ENCODE measurements around the gene DNAJC13.
A peak's percentile ranks its signal among the peaks of the same experiment; 100 is the strongest.

Gene DNAJC13

GRCh38 chr3:132407025-132407424 lies 10.3 kb upstream of the DNAJC13 start:
- DNase-seq = no peak

- DNase-seq = no peak
These were observed 2.5 kb upstream of the DNAJC13 start for GRCh38 chr3:132414841-132415240.

DNA sequence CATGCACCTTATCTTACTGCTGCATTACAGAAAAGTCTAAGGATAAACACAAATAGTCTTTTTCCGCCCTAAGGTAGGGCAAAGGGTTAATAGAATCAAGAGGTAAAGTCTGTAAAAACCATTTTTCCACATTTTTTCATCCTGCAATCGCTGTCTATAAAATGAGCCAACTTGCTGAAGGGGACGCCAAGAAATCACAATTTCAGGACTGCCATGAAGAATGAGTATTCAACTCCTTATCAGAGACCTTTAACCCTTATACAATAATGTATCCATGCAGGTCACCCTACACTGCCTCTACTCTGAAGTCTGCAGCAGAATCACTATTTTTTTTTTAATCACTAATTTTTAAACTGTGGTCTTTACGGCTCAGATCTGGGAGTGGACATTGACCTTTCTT lies 1.1 kb upstream of the DNAJC13 start:
- no peak for DNase-seq

- DNase-seq = peak; percentile 63
These were observed 551 bp downstream of the DNAJC13 start for GRCh38 chr3:132417695-132418411.

- DNase-seq = no peak
These were observed 1.6 kb downstream of the DNAJC13 start for GRCh38 chr3:132418916-132419315.

- DNase-seq = no peak
These were observed 4.5 kb downstream of the DNAJC13 start for GRCh38 chr3:132421832-132422231.

DNA sequence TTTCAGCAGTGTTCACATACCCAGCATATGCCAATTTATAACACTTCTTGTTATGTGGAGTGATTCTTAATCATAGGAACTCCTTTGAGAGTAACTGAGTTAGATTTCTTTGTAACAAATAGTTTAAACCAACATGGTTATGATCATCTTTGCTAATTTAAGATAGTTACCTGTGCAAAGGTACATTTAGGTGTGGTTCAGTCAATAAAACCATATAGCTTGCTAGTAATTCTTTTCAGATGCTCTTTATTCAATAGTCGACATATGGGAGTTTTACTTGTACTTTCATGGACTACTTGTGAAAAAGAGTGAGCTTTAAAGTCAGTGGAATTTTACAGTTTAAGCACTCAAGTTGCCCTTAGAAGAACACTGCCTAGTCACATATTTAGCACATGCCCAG lies 5.2 kb downstream of the DNAJC13 start:
- DNase-seq = no peak

GRCh38 chr3:132432639-132433038 lies 15.3 kb downstream of the DNAJC13 start:
- no peak for DNase-seq

- DNase-seq = no peak
These were observed 15.8 kb downstream of the DNAJC13 start for GRCh38 chr3:132433121-132433520.

GRCh38 chr3:132435224-132435910 lies 18.1 kb downstream of the DNAJC13 start:
- no peak for DNase-seq

- DNase-seq = no peak
These were observed 18.7 kb downstream of the DNAJC13 start for GRCh38 chr3:132435911-132436425.

DNA sequence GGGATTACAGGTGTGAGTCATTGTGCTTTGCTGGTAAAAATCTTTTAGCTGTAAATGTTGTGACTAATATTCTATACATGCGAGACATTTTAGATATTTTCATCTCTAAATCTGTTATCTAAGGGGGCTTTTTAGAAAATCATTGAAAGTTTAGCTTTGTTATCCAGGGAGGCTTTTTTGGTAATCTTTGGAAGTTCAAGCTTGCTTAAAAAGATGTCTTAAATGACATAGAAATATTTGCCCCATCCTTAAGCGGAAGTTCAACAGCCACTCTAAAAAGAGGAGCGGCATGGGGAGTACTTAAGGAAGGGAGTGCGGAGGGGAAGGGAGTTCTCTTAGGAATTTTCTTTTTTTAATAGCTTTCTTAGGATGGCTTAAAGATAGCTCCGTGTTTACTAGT lies 26.1 kb downstream of the DNAJC13 start:
- no peak for DNase-seq

DNA sequence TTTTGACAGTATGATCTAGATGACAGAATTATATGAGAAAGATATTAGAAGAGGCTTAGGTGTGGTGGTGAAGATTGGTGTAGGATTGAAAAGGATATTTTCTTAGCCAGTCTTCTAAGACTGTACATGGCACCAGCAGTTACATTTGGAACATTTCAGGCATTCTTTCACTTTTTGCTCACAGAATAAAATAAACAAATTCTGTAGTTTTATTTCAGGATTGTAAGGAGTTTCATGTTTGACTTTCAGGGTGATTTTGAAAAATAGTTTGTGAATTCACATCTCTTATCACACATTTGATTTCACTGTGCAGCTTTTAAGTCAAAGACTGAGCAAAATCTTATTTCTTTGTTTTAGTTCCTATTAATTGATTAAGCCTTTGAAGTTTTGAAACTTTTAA lies 27.1 kb downstream of the DNAJC13 start:
- DNase-seq = no peak

DNA sequence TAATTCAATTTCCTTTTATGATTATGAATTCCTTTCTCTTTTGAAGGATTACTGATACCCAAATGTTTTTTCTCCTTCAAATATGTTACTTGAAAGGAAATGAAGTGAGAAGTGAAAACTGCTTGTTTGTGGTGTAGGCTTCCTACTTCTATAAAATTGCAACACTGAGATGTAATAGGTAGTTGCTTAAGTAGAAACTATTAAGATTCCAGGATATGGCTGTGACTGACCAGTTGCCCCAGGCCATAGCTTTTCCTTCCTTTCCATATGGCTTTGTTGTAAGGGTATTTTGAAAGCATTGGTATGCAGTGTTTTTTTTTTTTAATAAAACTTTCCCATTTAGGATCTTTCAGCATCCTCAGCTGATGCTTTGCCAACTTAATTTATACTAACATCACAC lies 28.5 kb downstream of the DNAJC13 start:
- no peak for DNase-seq

DNA sequence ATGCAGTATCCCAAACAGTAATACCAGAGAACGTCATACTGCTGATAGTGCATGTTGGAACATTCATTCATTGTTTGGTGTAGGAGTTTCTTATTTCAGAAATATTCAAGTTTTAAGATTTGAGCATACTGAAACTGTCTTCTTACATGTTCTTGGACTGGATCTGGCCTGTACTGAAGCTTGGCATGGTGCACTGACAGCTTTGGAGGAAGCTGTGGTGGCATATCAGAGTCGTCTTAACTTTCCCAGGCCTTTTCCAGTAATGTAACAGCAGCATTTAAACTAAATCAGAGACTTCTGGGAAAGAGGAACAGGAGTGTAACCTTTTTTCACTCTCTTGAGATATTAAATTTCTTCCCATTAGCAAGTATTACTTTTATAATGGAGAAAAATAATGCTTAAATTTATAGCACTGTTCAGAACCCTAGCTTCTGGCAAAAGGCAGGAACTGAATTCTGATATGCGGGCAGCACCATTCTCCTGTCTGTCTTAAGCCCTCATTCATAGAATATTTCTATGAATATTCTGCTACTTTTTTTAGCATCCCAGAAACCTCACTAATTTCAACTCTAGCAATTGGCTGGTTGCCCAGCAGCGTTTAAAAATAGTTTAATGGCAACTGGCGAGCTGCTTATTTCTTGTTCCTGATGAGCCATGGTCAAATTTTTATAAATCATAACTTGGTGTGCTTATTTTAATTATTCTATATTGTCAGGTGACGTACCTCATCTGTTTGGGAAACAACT lies 31.1 kb downstream of the DNAJC13 start:
- DNase-seq = peak; percentile 45

GRCh38 chr3:132456136-132456535 lies 38.8 kb downstream of the DNAJC13 start:
- no peak for DNase-seq

GRCh38 chr3:132456571-132456970 lies 39.3 kb downstream of the DNAJC13 start:
- DNase-seq = no peak

GRCh38 chr3:132457286-132457685 lies 40.0 kb downstream of the DNAJC13 start:
- no peak for DNase-seq

- DNase-seq = no peak
These were observed 42.2 kb downstream of the DNAJC13 start for GRCh38 chr3:132459551-132459950.

GRCh38 chr3:132461544-132461943 lies 44.2 kb downstream of the DNAJC13 start:
- DNase-seq = no peak

DNA sequence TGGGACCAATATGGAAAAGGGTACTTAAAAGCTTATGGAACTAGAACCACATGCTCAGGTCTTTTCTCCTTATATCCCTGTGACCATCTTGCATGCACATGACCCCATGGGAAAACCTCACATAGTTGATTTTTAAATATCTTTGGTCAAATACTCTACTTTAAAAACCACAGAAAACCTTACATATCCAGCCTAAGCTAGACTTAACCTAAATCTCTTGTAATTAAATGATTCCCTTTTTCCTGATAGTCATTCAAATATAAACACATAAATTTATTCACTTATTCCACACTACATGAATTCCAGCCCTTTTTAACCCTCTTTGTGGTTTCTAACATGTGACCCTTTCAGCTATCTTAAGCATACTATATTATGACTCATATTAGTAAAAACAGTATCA lies 46.8 kb downstream of the DNAJC13 start:
- DNase-seq = no peak

DNA sequence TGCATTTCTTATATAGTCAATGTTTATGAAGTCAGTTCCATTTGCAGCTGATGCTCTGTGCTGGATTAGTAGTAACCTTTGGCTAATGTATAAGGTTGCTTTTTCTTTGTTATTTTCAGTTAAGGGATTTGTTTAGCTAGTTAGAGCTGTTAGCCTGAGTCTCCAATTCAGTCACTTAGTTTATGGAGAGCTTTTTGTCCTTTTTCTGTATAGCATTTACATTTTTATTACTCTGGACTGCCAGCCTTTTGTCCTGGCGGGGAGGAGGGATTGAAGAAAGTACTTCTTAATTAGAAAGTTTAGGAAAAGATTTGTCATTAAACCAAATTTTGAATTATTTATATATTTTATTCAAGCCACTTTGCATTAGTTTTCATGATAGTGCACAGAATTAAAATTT lies 52.0 kb downstream of the DNAJC13 start:
- no peak for DNase-seq

- no peak for DNase-seq
These were observed 68.8 kb downstream of the DNAJC13 start for GRCh38 chr3:132486099-132486498.

DNA sequence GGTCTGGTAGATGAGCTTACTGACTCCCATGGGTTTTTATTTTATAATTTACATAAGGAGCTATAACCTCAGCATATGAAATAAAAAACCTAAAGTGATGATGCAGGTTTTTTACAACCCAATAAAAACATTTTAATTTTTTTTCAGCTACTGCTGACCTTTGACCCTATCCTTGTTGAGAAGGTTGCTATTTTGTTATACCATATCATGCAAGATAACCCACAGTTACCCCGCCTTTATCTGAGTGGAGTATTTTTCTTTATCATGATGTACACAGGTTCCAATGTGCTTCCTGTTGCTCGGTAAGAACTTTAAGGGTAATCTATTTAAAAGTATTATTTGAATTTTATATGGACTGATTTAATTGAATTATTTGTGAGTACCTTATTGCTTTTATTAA lies 70.8 kb downstream of the DNAJC13 start:
- DNase-seq = no peak
